ENCODE results near the gene SLC23A1.

- TF ChIP-seq CTCF (tag by site-specific recombination; IDR thresholded peaks at IDR 0.05) (no peak), REST (tag by site-specific recombination; IDR thresholded peaks at IDR 0.05) (no peak)
Observed at GRCh38 chr5:139387611-139388197, 4.6 kb upstream of the SLC23A1 start.
